HEK293 (cell line): ENCODE measurements around the gene RASSF8.
A peak's percentile ranks its signal among the peaks of the same experiment; 100 is the strongest.

Experiments
- CTCF ChIA-PET: fragments of 350-600 bp; formaldehyde crosslinking; extraction: SDS; loops from one replicate; lab custom pipeline; 2021; ENCODE audit warnings: antibody characterized with exemption; lab: Yijun Ruan, JAX
- POLR2A ChIA-PET: fragments of 300-600 bp; formaldehyde crosslinking; extraction: SDS; loops from one replicate; lab custom pipeline; 2020; ENCODE audit warnings: antibody characterized with exemption, inconsistent platforms; lab: Yijun Ruan, JAX
- H3K27ac ChIP-seq: fragments of 200-500 bp; sonication (Bioruptor generic); 2 replicates; pipeline ENCODE4 v1.5.1; 2014; ENCODE audit warnings: low read depth, low read length, control low read depth, inconsistent platforms; ENCODE audit errors: extremely low read depth
- H3K36me3 ChIP-seq, 2 experiments: fragments of 200-500 bp in 1 of 2; sonication (Bioruptor generic) in 1 of 2; 1 replicate in 1 of 2; 2 replicates in 1 of 2; pipeline ENCODE4 v1.5.1; 2014 to 2017; ENCODE audit warnings: inconsistent platforms in 2 of 2, low read length in 2 of 2; ENCODE audit not compliant: control insufficient read depth in 2 of 2, insufficient read depth in 1 of 2
- H3K4me1 ChIP-seq: fragments of 200-500 bp; sonication (Bioruptor generic); 2 replicates; pipeline ENCODE4 v1.5.1; 2014; ENCODE audit warnings: mild to moderate bottlenecking, low read length, inconsistent platforms; ENCODE audit not compliant: control insufficient read depth, insufficient read depth
- H3K4me3 ChIP-seq: 2 replicates; pipeline ENCODE4 v1.5.1; 2011; ENCODE audit warnings: low read depth, mild to moderate bottlenecking, control low read depth, low read length, moderate library complexity
- H3K9me3 ChIP-seq: fragments of 200-500 bp; sonication (Bioruptor generic); 2 replicates; pipeline ENCODE4 v1.5.1; 2014; ENCODE audit warnings: low read depth, low read length, inconsistent platforms; ENCODE audit not compliant: control insufficient read depth, insufficient read depth
- CTCF ChIP-seq: fragments of 450-650 bp; formaldehyde crosslinking; IDR thresholded peaks from 2 replicates; pipeline ENCODE4 v1.5.1; 2016; ENCODE audit warnings: missing biosample characterization, missing genetic modification characterization
- GFI1B ChIP-seq: fragments of 450-650 bp; formaldehyde crosslinking; IDR thresholded peaks from 2 replicates; pipeline ENCODE4 v1.5.1; 2016; ENCODE audit warnings: missing biosample characterization, missing genetic modification characterization
- KLF17 ChIP-seq: fragments of 450-650 bp; formaldehyde crosslinking; IDR thresholded peaks from 2 replicates; pipeline ENCODE4 v1.5.1; 2016; ENCODE audit warnings: missing biosample characterization, missing genetic modification characterization
- OVOL3 ChIP-seq: fragments of 450-650 bp; formaldehyde crosslinking; IDR thresholded peaks from 2 replicates; pipeline ENCODE4 v1.5.1; 2016; ENCODE audit warnings: missing biosample characterization, missing genetic modification characterization
- PRDM2 ChIP-seq: fragments of 450-650 bp; formaldehyde crosslinking; IDR thresholded peaks from 2 replicates; pipeline ENCODE4 v1.5.1; 2016; ENCODE audit warnings: missing biosample characterization, missing genetic modification characterization, borderline replicate concordance
- YY1 ChIP-seq: fragments of 450-650 bp; formaldehyde crosslinking; IDR thresholded peaks from 2 replicates; pipeline ENCODE4 v1.5.1; 2018; ENCODE audit warnings: missing biosample characterization, missing genetic modification characterization
- ZBTB20 ChIP-seq: fragments of 450-650 bp; formaldehyde crosslinking; IDR thresholded peaks from 2 replicates; pipeline ENCODE4 v1.5.1; 2016; ENCODE audit warnings: missing biosample characterization, missing genetic modification characterization
- ZNF133 ChIP-seq: fragments of 450-650 bp; formaldehyde crosslinking; IDR thresholded peaks from 2 replicates; pipeline ENCODE4 v1.5.1; 2016; ENCODE audit warnings: missing biosample characterization, missing genetic modification characterization
- ZNF175 ChIP-seq: fragments of 450-650 bp; formaldehyde crosslinking; IDR thresholded peaks from 2 replicates; pipeline ENCODE4 v1.5.1; 2016; ENCODE audit warnings: missing biosample characterization, missing genetic modification characterization
- ZNF311 ChIP-seq: fragments of 450-650 bp; formaldehyde crosslinking; IDR thresholded peaks from 2 replicates; pipeline ENCODE4 v1.5.1; 2017; ENCODE audit warnings: missing biosample characterization, missing genetic modification characterization, borderline replicate concordance
- ZNF354C ChIP-seq: fragments of 450-650 bp; formaldehyde crosslinking; IDR thresholded peaks from 2 replicates; pipeline ENCODE4 v1.5.1; 2016; ENCODE audit warnings: missing biosample characterization, missing genetic modification characterization, low read depth, borderline replicate concordance
- ZNF391 ChIP-seq: fragments of 450-650 bp; formaldehyde crosslinking; IDR thresholded peaks from 2 replicates; pipeline ENCODE4 v1.5.1; 2016; ENCODE audit warnings: low read depth, missing biosample characterization, missing genetic modification characterization, borderline replicate concordance
- ZNF585B ChIP-seq: fragments of 450-650 bp; formaldehyde crosslinking; IDR thresholded peaks from 2 replicates; pipeline ENCODE4 v1.5.1; 2016; ENCODE audit warnings: missing biosample characterization, missing genetic modification characterization
- ZNF623 ChIP-seq: fragments of 450-650 bp; formaldehyde crosslinking; IDR thresholded peaks from 2 replicates; pipeline ENCODE4 v1.5.1; 2016; ENCODE audit warnings: missing biosample characterization, missing genetic modification characterization
- ZNF658 ChIP-seq: fragments of 450-650 bp; formaldehyde crosslinking; IDR thresholded peaks from 2 replicates; pipeline ENCODE4; 2016; ENCODE audit warnings: missing biosample characterization, missing genetic modification characterization
- ZNF707 ChIP-seq: fragments of 450-650 bp; formaldehyde crosslinking; IDR thresholded peaks from 2 replicates; pipeline ENCODE4 v1.5.1; 2016; ENCODE audit warnings: missing biosample characterization, missing genetic modification characterization
- ZNF830 ChIP-seq: fragments of 450-650 bp; IDR thresholded peaks from 2 replicates; pipeline ENCODE4 v1.5.0; 2018; ENCODE audit warnings: missing biosample characterization, missing genetic modification characterization, low read depth, mild to moderate bottlenecking, moderate library complexity

RASSF8 gene

GRCh38 chr12:26069796-26070195 lies 111.3 kb downstream of the RASSF8 start:
- Histone ChIP-seq H3K4me1 (no peaks in the 10 kb centered on the region), H3K9me3 (no peaks in the 10 kb centered on the region), H3K4me3 (no peak overlapping the region), H3K36me3 (no peaks in the 10 kb centered on the region; a peak in 1 of 3 replicates), H3K27ac (no peak overlapping the region)
- no peak for TF ChIP-seq ZNF830 (tag by site-specific recombination)
- peak; percentile 55; the same call in 1 of the 2 replicates for TF ChIP-seq ZNF133 (tag by site-specific recombination)
- no peak for TF ChIP-seq CTCF (tag by site-specific recombination)
- POLR2A ChIA-PET, result no interaction called here
- CTCF ChIA-PET, result no interaction called here

GRCh38 chr12:26077915-26078702 lies 119.6 kb downstream of the RASSF8 start:
- CTCF ChIA-PET, result interaction anchor here (0.7 kb wide), 1 partner anchor 215 kb away, joined by 3 read pairs; no protein-coding TSS in a partner anchor
- no peaks in the 10 kb centered on the region for H3K4me1 ChIP-seq
- POLR2A ChIA-PET, result no interaction called here
- H3K9me3 ChIP-seq, result no peaks in the 10 kb centered on the region
- H3K27ac ChIP-seq, result no peak overlapping the region
- H3K36me3 ChIP-seq, result no peaks in the 10 kb centered on the region
- H3K4me3 ChIP-seq, result no peak overlapping the region
- TF ChIP-seq ZNF391 (tag by site-specific recombination) (no peak), PRDM2 (no peak), GFI1B (no peak), ZNF585B (tag by site-specific recombination) (no peak), ZNF658 (tag by site-specific recombination) (no peak), OVOL3 (tag by site-specific recombination) (no peak), KLF17 (tag by site-specific recombination) (no peak), ZNF707 (tag by site-specific recombination) (no peak), ZBTB20 (tag by site-specific recombination) (no peak), ZNF354C (no peak), ZNF623 (tag by site-specific recombination) (no peak), ZNF175 (tag by site-specific recombination) (no peak), YY1 (tag by site-specific recombination) (no peak), ZNF311 (tag by site-specific recombination) (no peak)
